OCI-LY7 (cell line): ENCODE data around the gene LDHB.
"Not testable (repeated sequence)": the region's sequence is repeated elsewhere in the genome, so short reads cannot be mapped to it uniquely, and the experiment has no call there.

ENCODE experiments used
- EZH2phosphoT487 ChIP-seq: fragments of 200-600 bp; sonication (generic); IDR thresholded peaks from 2 replicates; pipeline ENCODE4 v1.6.1; 2018; ENCODE audit warnings: low read depth, borderline replicate concordance, mild to moderate bottlenecking, mixed run types, antibody characterized with exemption, low read length, moderate library complexity, mixed read lengths
- TF ChIP-seq, protein P1 (sequence below): fragments of 200-600 bp; sonication (generic); conservative IDR thresholded peaks from 2 replicates; pipeline ENCODE4 v1.5.1; 2014; ENCODE audit warnings: mild to moderate bottlenecking, antibody characterized with exemption, low read length, moderate library complexity, mixed read lengths

DNA sequence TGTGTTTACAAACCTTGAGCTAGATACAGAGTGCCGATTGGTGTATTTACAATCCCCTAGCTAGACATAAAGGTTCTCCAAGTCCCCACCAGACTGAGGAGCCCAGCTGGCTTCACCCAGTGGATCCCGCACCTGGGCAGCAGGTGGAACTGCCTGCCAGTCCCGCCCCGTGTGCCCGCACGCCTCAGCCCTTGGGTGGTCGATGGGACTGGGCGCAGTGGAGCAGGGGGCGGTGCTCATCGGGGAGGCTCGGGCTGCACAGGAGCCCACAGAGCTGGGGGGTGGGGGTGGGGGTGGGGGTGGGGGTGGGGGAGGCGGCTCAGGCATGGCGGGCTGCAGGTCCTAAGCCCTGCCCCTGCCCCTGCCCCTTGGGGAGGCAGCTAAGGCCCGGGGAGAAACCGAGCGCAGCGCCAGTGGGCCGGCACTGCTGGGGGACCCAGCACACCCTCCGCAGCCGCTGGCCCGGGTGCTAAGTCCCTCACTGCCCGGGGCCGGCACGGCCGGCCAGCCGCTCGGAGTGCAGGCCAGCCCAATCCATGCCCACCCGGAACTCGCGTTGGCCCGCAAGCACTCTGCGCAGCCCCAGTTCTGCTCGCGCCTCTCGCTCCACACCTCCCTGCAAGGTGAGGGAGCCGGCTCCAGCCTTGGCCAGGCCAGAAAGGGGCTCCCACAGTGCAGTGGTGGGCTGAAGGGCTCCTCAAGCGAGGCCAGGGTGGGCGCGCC lies 16.3 kb upstream of the LDHB start:
- TF ChIP-seq, protein P1, sequence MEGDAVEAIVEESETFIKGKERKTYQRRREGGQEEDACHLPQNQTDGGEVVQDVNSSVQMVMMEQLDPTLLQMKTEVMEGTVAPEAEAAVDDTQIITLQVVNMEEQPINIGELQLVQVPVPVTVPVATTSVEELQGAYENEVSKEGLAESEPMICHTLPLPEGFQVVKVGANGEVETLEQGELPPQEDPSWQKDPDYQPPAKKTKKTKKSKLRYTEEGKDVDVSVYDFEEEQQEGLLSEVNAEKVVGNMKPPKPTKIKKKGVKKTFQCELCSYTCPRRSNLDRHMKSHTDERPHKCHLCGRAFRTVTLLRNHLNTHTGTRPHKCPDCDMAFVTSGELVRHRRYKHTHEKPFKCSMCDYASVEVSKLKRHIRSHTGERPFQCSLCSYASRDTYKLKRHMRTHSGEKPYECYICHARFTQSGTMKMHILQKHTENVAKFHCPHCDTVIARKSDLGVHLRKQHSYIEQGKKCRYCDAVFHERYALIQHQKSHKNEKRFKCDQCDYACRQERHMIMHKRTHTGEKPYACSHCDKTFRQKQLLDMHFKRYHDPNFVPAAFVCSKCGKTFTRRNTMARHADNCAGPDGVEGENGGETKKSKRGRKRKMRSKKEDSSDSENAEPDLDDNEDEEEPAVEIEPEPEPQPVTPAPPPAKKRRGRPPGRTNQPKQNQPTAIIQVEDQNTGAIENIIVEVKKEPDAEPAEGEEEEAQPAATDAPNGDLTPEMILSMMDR, result not testable (repeated sequence)
- TF ChIP-seq EZH2phosphoT487, result not testable (repeated sequence)
